Hindlimb muscle (tissue), 1 donor: ENCODE measurements around the gene SCD5. TPM values are rescaled to one million over a fixed set of nuclear protein-coding genes. Genes with fewer than 3 reads are reported as not detected.

Experiments
- DNase-seq: peaks from one replicate; pipeline ENCODE4 v3.0.0-alpha.2; 2013
- polyA plus RNA-seq: library from polyadenylated mRNA; unstranded; fragments of 120-200 nt; gene quantifications from one replicate; pipeline ENCODE4 v1.2.1, GENCODE V29; 2013; ENCODE audit not compliant: insufficient read length

SCD5 gene
- polyA plus RNA-seq, 1 donor, result 9.9 TPM

DNA sequence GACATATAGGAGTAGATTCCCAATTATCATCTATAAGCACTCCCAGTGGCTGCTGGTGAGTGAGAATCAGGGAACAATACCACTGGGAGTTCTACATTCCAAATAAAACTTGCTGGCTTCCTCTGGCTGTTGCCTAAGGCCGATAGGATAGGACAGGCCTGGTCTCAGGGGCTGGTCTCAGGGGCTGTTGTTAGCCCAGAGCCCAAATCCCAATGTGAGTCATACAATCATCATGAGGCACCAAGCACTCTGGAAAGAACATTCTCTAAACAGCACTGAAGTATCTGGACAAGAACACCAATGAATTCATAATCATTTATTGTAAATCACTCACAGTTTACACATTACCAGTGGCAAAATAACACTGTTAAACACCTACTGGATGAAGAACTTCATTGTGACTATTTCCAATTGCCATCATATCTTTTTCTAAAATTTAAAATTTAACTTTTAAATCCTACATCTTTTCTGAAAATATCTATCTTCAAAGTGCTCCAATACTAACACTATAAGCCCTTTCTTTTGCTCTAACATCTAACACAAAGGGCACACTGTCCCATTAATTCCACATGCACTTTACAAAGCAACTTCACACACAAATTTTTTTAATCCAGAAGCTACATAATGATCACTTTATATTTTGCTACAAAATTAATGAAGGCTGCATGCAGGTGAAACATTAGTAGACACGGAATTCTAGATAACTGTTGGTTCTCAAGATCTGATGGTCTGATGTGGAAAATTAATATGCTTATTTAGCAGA lies 169.2 kb downstream of the SCD5 start:
- no peak for DNase-seq

DNA sequence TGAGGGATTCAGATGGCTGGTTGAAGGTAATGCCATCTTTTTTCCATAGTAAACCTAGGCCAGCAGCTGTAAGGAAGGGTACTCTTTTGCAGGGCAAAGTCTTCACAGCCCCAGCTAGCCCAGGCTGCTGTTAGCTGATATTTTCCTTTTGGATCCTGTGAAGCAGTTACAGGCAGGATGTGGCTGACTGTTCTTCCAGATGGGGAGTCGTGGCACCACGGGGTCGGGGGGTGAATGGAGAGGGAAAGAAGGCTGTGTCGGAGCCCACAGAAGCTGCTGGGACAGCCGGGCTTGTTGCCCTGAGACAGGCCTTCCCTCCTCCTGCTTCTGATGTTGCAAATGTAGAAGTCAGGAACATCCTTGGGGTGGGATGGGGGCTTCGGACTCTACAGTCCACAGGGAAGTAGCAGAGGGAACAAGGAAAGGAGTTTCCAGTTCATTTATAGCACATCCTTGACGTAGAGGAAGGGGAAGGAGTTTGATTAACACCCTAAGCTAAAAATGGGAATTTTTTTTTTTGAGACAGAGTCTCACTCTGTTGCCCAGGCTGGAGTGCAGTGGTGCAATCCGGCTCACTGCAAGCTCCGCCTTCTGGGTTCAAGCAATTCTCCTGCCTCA lies 172.2 kb downstream of the SCD5 start:
- no peak for DNase-seq

DNA sequence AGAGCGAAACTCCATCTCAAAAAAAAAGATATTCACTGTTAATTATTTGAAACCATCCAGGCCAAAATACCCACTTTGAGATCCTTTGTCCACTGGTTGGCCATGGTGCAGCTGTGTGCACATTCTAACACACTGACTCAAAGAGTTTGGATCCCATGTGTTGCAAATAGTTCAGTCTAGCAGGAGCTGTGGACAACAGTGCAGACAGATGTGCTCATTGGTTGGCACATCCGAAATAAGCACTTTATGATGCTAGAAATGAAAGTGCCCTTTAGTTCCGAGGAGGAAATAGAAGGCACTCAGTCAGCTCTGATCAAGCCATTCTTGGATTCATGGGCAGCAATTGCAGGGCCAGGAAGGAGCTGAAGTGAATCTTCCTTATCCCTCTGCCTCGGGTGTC lies 173.8 kb downstream of the SCD5 start:
- no peak for DNase-seq

DNA sequence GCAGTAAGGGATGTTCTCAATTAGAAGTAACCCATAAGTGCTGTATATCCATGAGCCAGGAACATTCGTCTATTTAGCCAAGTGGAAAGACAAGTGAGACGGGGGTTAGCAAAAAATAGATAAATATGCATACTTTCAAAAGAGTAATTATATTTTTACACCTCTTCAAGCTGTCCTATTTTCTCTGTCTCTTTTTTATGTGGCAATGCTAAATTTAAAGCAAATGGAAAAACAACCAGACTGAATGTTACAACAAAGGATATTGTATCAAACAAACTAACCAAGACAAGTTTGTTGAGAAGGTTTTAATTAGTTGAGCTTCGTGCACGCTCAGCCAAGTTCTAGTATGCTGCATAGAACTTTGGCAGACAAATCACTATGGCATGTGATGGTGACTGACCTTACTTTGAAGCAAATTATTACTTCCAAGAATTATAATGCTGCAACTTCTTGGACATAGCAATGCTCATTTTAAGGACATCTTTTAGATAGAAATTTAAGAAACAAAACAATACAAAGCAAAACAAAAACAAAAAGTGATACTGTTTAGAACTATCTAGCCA lies 175.4 kb downstream of the SCD5 start:
- DNase-seq, result no peak

DNA sequence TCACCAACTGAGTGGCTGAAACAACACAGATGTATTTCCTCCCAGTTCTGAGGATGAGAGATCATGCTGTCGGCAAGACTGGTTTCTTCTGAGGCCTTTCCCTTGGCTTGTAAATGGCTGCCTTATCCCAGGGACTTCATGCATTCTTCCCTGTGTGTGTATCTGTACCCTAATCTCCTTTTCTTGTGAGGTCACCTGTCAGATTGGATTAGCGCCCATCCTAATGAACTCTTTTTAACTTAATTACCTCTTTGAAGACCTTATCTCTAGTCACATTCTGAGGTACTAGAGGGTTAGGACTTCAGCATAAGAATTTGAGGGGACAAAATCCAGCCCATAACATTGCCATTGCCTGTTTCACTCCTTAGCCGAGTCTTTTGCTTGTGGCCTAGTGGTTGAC lies 177.3 kb downstream of the SCD5 start:
- no peak for DNase-seq

DNA sequence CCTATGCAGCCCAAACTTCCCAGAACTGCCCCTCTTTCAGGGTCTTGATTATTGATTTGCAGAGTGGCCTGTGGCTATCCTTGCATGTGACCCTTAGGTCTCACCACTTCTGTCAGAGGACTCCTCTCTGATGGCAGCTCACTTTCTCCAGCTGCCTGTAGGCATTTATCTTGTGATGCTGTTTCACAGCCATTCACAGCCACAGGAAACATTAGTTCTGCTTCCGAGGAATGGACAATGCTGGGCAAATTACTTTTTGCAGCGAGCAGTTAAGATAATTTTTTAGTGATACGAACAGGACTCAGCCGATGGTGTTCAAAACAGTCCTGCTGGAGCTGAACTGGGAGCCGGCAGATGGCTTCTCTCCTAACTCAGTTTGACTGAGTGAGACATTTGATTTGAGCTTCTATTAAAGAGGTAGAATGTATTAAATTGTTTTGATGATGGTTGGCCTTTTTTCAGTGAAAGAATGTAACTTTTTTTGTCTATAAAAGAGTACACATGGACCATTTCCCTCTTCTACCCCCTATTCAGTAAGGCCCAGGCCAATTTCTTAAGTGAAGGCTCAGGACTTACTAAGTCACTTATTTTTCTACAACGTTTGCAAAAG lies 178.4 kb downstream of the SCD5 start:
- DNase-seq, result no peak

DNA sequence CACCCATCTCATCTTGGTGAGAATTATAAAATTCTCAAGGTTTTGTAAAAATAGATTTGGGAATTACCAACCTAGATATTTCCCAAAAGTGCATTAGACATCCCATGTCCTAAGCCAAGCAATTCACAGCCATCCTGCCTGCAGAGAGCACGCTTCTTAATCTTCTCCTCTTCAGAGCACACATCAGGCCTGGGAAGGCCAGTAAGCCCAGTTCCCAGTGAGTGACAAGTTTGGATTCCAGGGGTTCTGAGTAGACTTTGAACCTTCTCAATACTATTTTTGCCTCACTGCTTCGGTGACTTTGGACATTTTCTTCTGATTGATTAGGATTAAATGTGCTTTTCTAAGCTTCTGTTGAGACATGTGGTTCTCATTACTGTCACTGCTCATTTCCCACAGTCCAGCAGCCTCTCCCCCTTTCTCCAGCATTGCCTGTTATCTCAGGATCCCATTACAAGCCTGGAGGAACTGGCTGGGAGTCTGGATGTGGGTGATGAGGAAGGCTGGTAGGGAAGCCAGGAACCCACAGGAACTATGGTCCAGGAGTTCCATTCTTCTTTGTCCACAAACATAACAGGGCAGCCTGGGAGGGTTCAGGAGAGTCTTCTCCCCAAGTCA lies 180.4 kb downstream of the SCD5 start:
- DNase-seq, result no peak

DNA sequence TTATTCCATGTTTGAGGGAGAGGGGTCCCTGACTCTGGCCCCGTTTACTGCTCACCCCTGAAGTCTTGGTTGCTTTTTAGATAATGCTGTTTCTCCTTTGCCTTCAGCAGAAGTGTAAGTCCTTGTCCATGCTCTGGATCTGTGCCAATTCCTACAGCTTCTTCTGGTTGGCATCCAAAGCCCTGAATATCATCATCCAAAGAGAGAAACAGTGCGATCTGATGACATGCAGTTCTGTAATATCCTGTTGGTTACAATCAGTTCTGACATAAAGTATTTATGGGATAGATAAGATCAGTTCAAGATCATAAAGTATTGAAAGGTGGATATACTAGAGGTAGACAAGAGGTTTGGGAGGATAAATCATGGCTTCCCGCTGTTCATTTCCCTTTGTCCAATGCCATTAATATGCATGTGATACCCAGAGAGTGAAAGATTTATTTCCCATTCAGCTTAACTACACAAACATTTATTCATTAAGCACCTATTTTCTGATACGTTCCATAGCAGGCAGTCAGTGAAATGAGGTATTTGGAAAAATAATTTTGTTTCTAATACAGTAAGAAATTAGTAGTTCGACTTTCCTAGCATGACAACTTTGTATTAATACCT lies 183.7 kb downstream of the SCD5 start:
- DNase-seq, result no peak

DNA sequence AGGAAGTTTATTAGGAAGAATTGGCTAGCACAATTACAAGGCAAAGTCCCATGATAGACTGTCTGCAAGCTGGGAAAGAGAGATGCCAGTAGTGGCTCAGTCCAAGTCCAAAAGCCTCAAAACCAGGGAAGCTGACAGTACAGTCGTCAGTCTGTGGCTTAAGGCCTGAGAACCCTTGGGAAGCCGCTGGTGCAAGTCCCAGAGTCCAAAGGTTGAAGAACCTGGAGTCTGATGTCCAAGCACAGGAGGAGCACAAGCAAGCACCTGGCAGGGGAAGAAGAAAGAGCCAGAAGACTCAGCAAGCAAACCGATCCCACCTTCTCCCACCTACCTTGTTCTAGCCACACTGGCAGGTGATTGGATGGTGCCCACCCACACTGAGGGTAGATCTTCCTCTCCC lies 185.5 kb downstream of the SCD5 start:
- DNase-seq, result no peak

DNA sequence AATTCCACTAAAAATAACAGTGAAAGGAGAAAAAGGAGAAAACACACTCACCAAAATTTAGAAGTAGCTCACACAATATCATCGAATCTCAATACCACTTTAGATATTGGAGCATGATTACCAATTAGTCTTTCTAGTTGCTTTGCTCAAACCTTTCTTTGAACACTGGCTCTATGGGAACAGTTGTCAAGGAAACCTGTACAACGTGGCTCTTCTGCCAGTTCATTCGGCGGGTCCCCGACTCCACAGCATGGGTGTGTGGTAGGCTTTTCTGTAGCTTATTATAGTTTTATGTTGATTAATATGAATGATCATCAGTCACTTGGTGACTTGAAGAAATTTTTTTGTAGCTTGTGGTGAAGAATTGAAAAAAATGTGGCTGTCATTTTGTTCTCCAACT lies 186.6 kb downstream of the SCD5 start:
- DNase-seq, result no peak

DNA sequence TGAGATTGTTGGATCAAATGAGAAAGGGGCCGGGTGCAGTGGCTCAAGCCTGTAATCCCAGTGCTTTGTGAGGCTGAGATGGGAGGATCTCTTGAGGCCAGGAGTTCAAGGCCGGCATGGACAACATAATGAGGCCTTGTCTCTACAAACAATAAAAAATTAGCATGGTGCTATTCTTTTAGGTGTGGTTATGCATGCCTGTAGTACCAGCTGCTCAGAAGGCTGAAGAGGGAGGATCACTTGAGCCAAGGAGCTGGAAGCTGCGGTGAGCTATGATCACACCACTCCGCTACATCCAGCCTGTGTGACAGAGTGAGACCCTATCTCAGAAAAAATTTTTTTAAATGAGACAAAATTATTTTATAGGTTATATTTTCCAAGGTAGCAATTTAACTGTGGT lies 187.1 kb downstream of the SCD5 start:
- DNase-seq, result no peak

DNA sequence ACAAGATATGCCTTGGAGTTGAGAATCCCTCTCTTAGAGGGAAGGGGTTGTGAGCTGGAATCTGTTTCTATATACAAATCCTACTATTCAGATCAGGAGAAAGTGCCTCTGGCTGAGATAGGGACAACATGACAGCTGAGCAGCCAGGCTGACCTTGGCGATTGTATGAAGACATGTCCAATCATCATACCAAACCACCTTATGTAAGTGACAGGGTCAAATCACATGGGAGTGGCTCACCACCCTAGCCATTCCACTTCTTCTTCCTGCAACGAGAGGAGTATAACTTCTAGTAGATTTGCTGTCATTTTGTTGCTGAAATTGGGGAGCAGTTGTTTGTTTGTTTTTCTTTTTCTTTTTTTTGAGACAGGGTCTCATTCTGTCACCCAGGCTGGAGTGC lies 188.6 kb downstream of the SCD5 start:
- DNase-seq, result no peak

DNA sequence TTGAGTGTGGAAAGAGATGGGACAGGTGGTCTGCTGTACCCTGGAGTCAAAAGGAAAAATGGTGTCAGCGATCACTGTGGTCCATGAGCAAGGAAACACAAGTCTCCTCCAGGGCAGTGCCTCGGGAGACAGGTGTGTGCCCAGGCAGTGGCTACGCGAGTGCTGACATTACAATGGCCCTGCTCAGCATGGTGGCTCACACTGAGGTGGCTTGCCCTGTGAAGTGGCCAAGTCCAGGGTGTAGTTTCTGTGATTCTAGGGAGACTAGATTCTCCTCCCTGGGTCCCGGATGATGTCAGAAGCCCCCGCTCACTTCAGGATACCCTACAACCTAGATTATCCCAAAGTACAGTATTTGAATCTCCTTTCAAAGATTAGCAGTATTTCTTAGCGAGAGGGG lies 192.0 kb downstream of the SCD5 start:
- DNase-seq, result no peak

DNA sequence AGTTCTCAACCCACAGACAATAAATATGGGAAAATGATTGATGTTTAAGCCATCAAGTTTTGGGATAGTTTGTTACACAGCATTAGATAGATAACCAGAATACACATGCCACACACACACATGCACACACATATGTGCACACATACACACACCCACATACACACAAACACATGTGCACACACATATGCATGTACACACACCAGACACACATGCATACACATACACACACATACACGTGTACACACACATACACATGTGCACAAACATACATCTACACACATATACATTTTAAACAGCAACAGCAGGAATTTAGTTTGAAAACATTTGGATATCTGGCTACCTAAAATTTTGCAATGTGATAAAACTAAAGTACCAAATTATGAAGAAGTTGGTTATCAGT lies 194.1 kb downstream of the SCD5 start:
- no peak for DNase-seq

DNA sequence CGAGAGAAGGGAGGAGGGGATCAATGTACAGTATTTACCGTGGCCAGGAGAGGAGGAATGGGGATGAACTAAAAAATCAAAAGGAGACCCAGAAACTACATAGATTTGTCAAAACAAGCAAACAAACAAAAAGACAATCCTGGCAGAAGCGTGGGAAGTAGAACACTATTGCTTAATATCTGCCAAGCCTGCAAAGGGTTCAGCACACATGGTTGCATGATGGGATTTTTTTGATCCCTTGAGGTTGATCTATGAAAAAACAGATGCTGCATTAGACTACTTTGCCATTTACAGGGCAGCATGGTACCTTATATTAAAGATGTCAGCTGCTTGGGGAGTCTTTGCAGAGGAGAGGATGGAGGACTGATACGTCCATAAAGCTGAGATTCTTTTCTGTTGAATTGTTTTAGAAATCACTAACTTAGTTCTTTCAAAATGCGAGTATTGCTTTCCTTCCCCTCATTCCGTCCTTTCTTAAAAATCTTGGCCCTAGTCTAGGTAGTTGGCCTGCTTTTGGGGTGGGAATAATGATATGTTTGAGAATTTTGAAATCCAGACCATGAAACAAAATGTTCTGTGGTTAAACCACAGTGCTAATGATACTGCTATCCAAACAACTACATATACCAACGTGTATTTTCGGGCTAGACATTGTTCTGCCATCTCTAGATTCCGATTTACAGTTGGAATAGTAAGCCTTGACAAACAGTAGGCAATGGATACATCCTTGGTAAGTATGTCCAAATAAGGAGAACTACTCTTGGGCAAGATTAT lies 197.2 kb downstream of the SCD5 start:
- no peak for DNase-seq

DNA sequence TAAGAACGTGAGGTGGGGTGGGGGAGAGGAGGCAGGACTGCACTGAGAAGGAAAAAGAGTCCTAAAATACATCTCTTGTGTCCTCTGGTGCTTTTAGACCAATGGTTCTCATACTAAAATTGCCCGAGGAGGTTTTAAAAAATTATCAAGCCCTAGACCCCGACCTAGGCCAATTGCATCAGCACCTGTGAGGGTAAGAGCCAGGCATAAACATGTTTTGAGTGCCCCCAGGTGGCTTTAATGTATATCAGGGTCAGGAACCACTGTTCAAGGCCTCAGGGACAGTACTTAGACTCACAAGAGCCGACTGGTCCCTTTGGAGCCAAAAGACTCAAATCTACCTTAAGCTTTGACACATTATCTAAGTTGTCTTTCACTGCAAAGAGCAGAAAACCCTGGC lies 199.3 kb downstream of the SCD5 start:
- DNase-seq, result no peak

DNA sequence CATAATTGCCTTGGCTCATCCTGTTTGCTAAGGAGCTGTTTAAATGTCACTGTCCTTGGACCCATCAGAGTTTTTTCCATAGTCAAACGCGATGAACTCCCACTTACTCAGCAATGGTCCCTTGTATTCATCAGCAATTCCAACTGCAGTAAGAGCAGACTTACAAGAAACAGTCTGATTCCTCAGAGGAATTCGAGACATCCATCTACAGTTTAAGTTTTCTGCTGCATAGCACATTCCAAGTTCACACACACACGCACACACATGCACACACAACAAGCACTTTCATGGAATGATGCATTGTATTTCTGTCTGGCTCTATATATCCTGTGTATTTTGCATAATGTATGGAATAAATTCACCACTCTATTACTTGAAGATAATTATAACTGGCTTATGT lies 204.1 kb downstream of the SCD5 start:
- DNase-seq, result no peak

DNA sequence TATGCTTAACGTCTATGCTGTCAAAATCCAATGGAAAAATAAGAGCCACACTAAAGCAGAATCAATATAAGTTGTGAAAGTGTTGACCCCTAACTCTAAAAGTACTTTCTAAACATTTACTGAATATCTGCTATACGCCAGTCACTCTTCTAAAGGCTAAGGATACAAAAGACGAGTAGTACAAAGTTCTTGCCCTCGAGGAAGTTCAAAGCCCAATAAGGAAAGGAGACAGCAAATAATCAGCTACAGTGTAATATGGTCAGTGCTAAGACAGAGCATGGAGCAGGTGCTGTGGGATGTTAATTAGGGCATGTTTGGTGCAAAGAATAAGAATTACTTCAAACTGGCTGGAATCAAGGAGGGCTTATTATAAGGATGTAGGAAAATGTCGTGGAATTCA lies 205.2 kb downstream of the SCD5 start:
- DNase-seq, result no peak

DNA sequence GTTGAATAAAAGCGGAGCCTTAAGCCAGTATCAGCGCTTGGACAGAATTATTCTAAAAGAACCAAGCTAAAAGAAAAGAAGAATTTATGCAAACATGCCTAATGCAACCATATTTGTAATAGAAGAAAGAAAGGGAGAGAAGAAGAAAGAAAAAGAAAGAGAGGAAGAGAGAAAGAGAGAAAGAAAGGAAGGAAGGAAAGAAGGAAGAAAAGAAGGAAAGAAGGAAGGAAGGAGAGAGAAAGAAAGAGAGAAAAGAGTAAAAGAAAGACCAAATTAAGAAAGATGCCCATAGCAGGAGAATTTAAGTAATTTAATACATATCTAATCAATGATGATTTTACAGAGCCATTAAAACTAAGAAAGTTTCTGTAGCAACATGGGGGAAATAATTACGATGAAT lies 206.0 kb downstream of the SCD5 start:
- no peak for DNase-seq

DNA sequence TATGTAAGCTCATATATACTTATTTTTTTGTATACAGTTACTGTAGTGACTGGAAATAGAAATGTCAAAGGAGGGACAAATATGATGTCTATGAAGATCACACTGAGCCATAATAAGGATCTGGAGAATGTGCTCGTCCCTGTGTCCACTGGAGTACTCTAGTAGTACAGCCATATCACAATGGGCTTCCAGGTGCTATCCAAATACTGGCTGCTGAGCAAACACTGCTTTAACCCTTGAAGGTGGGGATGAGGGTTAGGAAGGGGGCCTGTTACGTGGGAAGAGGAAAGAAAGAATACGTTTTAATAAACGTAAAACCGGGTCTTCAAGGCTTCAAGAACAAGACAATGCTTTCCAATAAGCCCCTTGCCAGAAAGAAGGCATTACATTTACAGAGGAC lies 207.0 kb downstream of the SCD5 start:
- DNase-seq, result no peak

DNA sequence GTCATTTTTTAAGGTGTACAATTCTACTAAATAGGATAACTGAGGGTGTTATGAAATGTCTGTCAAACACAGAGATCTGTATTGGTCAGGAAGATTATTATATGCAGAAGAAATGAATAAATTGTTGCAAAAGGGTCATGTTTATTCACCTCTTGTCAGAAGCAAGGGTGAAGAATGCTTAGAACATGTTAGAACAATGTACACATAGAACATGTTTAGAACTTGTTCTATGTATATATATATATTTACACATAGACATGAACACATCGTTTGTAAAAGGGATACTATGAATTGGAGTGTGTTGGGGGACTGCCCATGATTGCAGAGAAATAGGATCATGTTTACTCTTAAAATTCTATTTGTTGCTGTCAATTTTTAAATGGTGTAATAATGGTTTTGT lies 208.8 kb downstream of the SCD5 start:
- DNase-seq, result no peak

DNA sequence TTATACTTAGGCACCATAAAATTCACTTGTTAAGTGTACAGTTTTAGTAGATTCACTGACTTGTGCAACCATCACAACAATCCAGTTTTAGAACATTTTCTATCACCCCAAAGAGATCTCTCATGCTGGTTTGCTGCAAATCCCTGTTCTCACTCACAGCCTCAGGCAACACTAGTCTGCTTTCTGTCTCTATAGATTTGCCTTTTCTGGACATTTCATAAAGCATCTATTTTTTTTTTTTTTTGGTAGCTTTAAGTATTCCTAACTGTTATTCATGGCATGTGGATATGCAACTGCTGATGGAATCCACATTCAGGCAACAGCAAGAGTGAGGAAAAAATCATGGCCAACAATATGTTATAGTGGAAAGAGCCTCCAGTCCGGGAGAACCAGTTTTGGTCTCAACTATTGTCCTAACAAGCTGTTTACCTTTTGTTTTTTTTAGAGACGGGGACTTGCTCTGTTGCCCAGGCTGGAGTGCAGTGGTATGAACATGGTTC lies 209.8 kb downstream of the SCD5 start:
- DNase-seq, result no peak
